SK-N-SH (cell line): ENCODE results near the gene VAV1. TPM values are rescaled to one million over a fixed set of nuclear protein-coding genes. Genes with fewer than 3 reads are reported as not detected.

Experiments
- CTCF ChIA-PET: fragments of 300-600, 350-600 bp; formaldehyde crosslinking; extraction: SDS; loops from one replicate; lab custom pipeline; 2021; lab: Yijun Ruan, JAX
- POLR2A ChIA-PET: fragments of 350-600 bp; sonication (Branson Sonifier 250); formaldehyde crosslinking; extraction: SDS; loops from one replicate; lab custom pipeline; 2020; ENCODE audit warnings: antibody characterized with exemption, inconsistent platforms; lab: Yijun Ruan, JAX
- DNase-seq: peaks from one replicate; pipeline ENCODE4 v3.0.0; 2012
- H2AFZ ChIP-seq: fragments of 200-600 bp; sonication (generic); 2 replicates; pipeline ENCODE4 v1.8.1; 2016; ENCODE audit warnings: antibody characterized with exemption, mild to moderate bottlenecking, low read depth
- H3F3A ChIP-seq: fragments of 200-600 bp; sonication (generic); replicated peaks from 2 replicates; pipeline ENCODE3; 2016; ENCODE audit warnings: antibody characterized with exemption, mild to moderate bottlenecking; ENCODE audit not compliant: insufficient read depth
- H3K27ac ChIP-seq, 2 experiments: fragments of 200-500 bp in 1 of 2; fragments of 200-600 bp in 1 of 2; sonication (Bioruptor generic) in 1 of 2; sonication (generic), shearing (Covaris generic) in 1 of 2; 2 replicates each; pipeline versions ENCODE4 v1.5.1 to v1.6.1; 2014 to 2016; ENCODE audit warnings: low read depth in 2 of 2, inconsistent platforms in 1 of 2, low read length in 1 of 2, mild to moderate bottlenecking in 1 of 2, mixed read lengths in 1 of 2
- H3K27me3 ChIP-seq: fragments of 200-600 bp; sonication (generic), shearing (Covaris generic); 2 replicates; pipeline ENCODE4 v1.6.1; 2016; ENCODE audit warnings: mixed run types; ENCODE audit not compliant: insufficient read depth
- H3K36me3 ChIP-seq, 2 experiments: fragments of 200-500 bp in 1 of 2; fragments of 200-600 bp in 1 of 2; sonication (Bioruptor generic) in 1 of 2; sonication (generic) in 1 of 2; replicated peaks in 1 of 2; 2 replicates each; pipeline versions ENCODE3 to v1.5.1; 2014 to 2016; ENCODE audit warnings: low read length in 1 of 2, mild to moderate bottlenecking in 1 of 2; ENCODE audit not compliant: insufficient read depth in 2 of 2, control insufficient read depth in 1 of 2
- H3K4me1 ChIP-seq, 2 experiments: fragments of 200-500 bp in 1 of 2; fragments of 200-600 bp in 1 of 2; sonication (Bioruptor generic) in 1 of 2; sonication (generic), shearing (Covaris generic) in 1 of 2; 2 replicates each; pipeline versions ENCODE4 v1.5.1 to v1.6.1; 2014 to 2016; ENCODE audit warnings: low read depth in 1 of 2, low read length in 1 of 2, mixed run types in 1 of 2; ENCODE audit not compliant: insufficient read depth in 2 of 2, control insufficient read depth in 1 of 2
- H3K4me2 ChIP-seq: fragments of 200-600 bp; sonication (generic), shearing (Covaris generic); 2 replicates; pipeline ENCODE4 v1.6.1; 2017; ENCODE audit warnings: mixed run types
- H3K4me3 ChIP-seq, 2 experiments: fragments of 200-500 bp in 1 of 2; fragments of 200-600 bp in 1 of 2; sonication (Bioruptor generic) in 1 of 2; sonication (generic), shearing (Covaris generic) in 1 of 2; 2 replicates each; pipeline versions ENCODE4 v1.5.1 to v1.8.1; 2014 to 2016; ENCODE audit warnings: low read depth in 2 of 2, inconsistent platforms in 1 of 2, low read length in 1 of 2, mild to moderate bottlenecking in 1 of 2, mixed read lengths in 1 of 2, moderate library complexity in 1 of 2
- H3K79me2 ChIP-seq: fragments of 200-600 bp; sonication (generic); 2 replicates; pipeline ENCODE4 v1.8.1; 2017; ENCODE audit warnings: mild to moderate bottlenecking; ENCODE audit not compliant: insufficient read depth
- H3K9ac ChIP-seq: fragments of 200-600 bp; sonication (generic); 2 replicates; pipeline ENCODE4 v1.6.1; 2017; ENCODE audit warnings: mixed run types
- H3K9me2 ChIP-seq: fragments of 200-600 bp; sonication (generic); 2 replicates; pipeline ENCODE4 v1.6.1; 2017; ENCODE audit warnings: mixed run types
- H3K9me3 ChIP-seq: fragments of 200-600 bp; sonication (generic); 2 replicates; pipeline ENCODE4 v1.6.1; 2017; ENCODE audit warnings: mixed run types, mild to moderate bottlenecking, moderate library complexity
- H4K20me1 ChIP-seq: fragments of 200-600 bp; sonication (generic); 2 replicates; pipeline ENCODE4 v1.6.1; 2017; ENCODE audit warnings: mild to moderate bottlenecking, mixed run types; ENCODE audit not compliant: insufficient read depth
- CHD2 ChIP-seq: fragments of 150-350 bp; IDR thresholded peaks from 2 replicates; pipeline ENCODE4 v1.6.1; 2018; ENCODE audit warnings: low read length; ENCODE audit not compliant: partially characterized antibody
- CTCF ChIP-seq: fragments of 200-600 bp; sonication (generic); IDR thresholded peaks from 2 replicates; pipeline ENCODE4 v1.6.1; 2017; ENCODE audit warnings: antibody characterized with exemption, mild to moderate bottlenecking, moderate library complexity
- ELF1 ChIP-seq: IDR thresholded peaks from 2 replicates; pipeline ENCODE4 v1.4.0; 2012
- EP300 ChIP-seq, 2 experiments: IDR thresholded peaks; 2 replicates each; pipeline versions ENCODE4 v1.4.0 to v1.6.1; 2012; ENCODE audit warnings: borderline replicate concordance in 1 of 2, low read depth in 1 of 2, low read length in 1 of 2
- FOSL2 ChIP-seq: IDR thresholded peaks from 2 replicates; pipeline ENCODE4 v1.4.0; 2012; ENCODE audit warnings: low read depth, mild to moderate bottlenecking, moderate library complexity, borderline replicate concordance
- FOXM1 ChIP-seq: IDR thresholded peaks from 2 replicates; pipeline ENCODE4 v1.4.0; 2012; ENCODE audit warnings: low read depth, mild to moderate bottlenecking
- IRF3 ChIP-seq: fragments of 150-350 bp; IDR thresholded peaks from 2 replicates; pipeline ENCODE4 v1.6.1; 2016; ENCODE audit warnings: mild to moderate bottlenecking, low read depth, low read length
- JUND ChIP-seq: IDR thresholded peaks from 2 replicates; pipeline ENCODE4 v1.4.0; 2012
- MEF2A ChIP-seq: IDR thresholded peaks from 2 replicates; pipeline ENCODE4 v1.4.0; 2012; ENCODE audit warnings: low read depth, borderline replicate concordance
- MXI1 ChIP-seq: IDR thresholded peaks from 2 replicates; pipeline ENCODE4 v1.6.1; 2012; ENCODE audit warnings: mild to moderate bottlenecking, low read depth, low read length, improper control_type of control experiment
- NRF1 ChIP-seq: IDR thresholded peaks from 2 replicates; pipeline ENCODE4 v1.6.1; 2012; ENCODE audit warnings: low read depth, mild to moderate bottlenecking, low read length
- PBX3 ChIP-seq: IDR thresholded peaks from 2 replicates; pipeline ENCODE4; 2012
- POLR2AphosphoS5 ChIP-seq: IDR thresholded peaks from 2 replicates; pipeline ENCODE4 v1.6.1; 2012; ENCODE audit warnings: low read depth, low read length
- RAD21 ChIP-seq: IDR thresholded peaks from 2 replicates; pipeline ENCODE4 v1.6.1; 2012; ENCODE audit warnings: mild to moderate bottlenecking, low read length
- REST ChIP-seq: IDR thresholded peaks from 2 replicates; pipeline ENCODE4 v1.6.1; 2012; ENCODE audit warnings: mild to moderate bottlenecking, low read depth, low read length, moderate library complexity
- SIN3A ChIP-seq: IDR thresholded peaks from 2 replicates; pipeline ENCODE4 v1.6.1; 2012; ENCODE audit warnings: low read depth, mild to moderate bottlenecking, low read length, moderate library complexity, borderline replicate concordance
- USF2 ChIP-seq: fragments of 150-350 bp; IDR thresholded peaks from 2 replicates; pipeline ENCODE4 v1.6.1; 2017; ENCODE audit warnings: antibody characterized with exemption, low read length, low read depth, borderline replicate concordance
- ZBTB33 ChIP-seq: IDR thresholded peaks from 2 replicates; pipeline ENCODE4 v1.4.0; 2012; ENCODE audit warnings: low read depth, borderline replicate concordance
- WGBS: methylation state at CpG from one replicate; pipeline ENCODE4 v1.1.6; 2017; ENCODE audit warnings: low lambda C conversion rate; 5-methylcytosine and 5-hydroxymethylcytosine counted together
- polyA plus RNA-seq, 3 experiments: library from polyadenylated mRNA; depleted of rRNA; stranded (reverse); fragments of >200 nt; gene quantifications; 2 replicates each; pipeline ENCODE4 v1.2.3, GENCODE V29; 2012

The VAV1 gene
- polyA plus RNA-seq, 1 of the 3 experiments (the other 2 are of a cell fraction), result 0.02 TPM

- 1% methylated on average over 7 of the region's 7 CpGs for WGBS
- POLR2A ChIA-PET, result no interaction called here
- TF ChIP-seq CTCF (no peak), MEF2A (no peak), POLR2AphosphoS5 (no peak), PBX3 (no peak), CHD2 (no peak), RAD21 (no peak), EP300 (IDR thresholded peaks at IDR 0.05; ENCODE audit: borderline replicate concordance in 1 of 2, low read depth in 1 of 2, low read length in 1 of 2) (no peak), USF2 (no peak), SIN3A (no peak), MXI1 (no peak), FOXM1 (no peak), NRF1 (no peak)
- TF ChIP-seq, all 33 proteins: peak for 0
- CTCF ChIA-PET, result no interaction called here
- Histone ChIP-seq H3K27ac (no peak overlapping the region), H3K9me3 (no peaks in the 10 kb centered on the region), H3K9me2 (no peaks in the 10 kb centered on the region), H3F3A (no peaks in the 10 kb centered on the region), H3K4me1 (no peaks in the 10 kb centered on the region), H2AFZ (no peak overlapping the region), H3K27me3 (peaks cover 56% of the 10 kb centered on the region), H3K4me3 (no peak overlapping the region), H3K4me2 (no peak overlapping the region), H4K20me1 (no peaks in the 10 kb centered on the region), H3K36me3 (no peaks in the 10 kb centered on the region), H3K9ac (no peak overlapping the region), H3K79me2 (no peaks in the 10 kb centered on the region)
- no peak for DNase-seq
Observed at GRCh38 chr19:6876748-6877147, 104.2 kb downstream of the VAV1 start.

- Histone ChIP-seq H2AFZ (no peak overlapping the region), H3K4me2 (no peak overlapping the region), H3K36me3 (no peaks in the 10 kb centered on the region), H3K9ac (no peak overlapping the region), H3K4me3 (no peak overlapping the region), H3K27me3 (peaks cover 66% of the 10 kb centered on the region), H3K27ac (no peak overlapping the region), H3K9me2 (no peaks in the 10 kb centered on the region), H3F3A (no peaks in the 10 kb centered on the region), H3K9me3 (no peaks in the 10 kb centered on the region), H3K4me1 (no peaks in the 10 kb centered on the region), H3K79me2 (no peaks in the 10 kb centered on the region), H4K20me1 (no peaks in the 10 kb centered on the region)
- WGBS, result 7% methylated on average over 3 of the region's 4 CpGs
- ChIA-PET POLR2A (no interaction called here), CTCF (no interaction called here)
- DNase-seq, result no peak
- TF ChIP-seq MXI1 (no peak), CHD2 (no peak), ZBTB33 (no peak), ELF1 (no peak), FOSL2 (no peak), IRF3 (no peak), JUND (no peak), REST (no peak)
Observed at GRCh38 chr19:6877766-6878165, 105.3 kb downstream of the VAV1 start.
